ENCODE data around the gene ERC1.
A peak's percentile ranks its signal among the peaks of the same experiment; 100 is the strongest.

Gene ERC1

GRCh38 chr12:990661-991349, at the start of gene ERC1:
ERC1 (plus strand) TSS chr12:991223; CDS start chr12:1027904, 36,681 bp downstream.
- peak within 1 kb of the TSS; percentile 90 for H3K27ac ChIP-seq

DNA sequence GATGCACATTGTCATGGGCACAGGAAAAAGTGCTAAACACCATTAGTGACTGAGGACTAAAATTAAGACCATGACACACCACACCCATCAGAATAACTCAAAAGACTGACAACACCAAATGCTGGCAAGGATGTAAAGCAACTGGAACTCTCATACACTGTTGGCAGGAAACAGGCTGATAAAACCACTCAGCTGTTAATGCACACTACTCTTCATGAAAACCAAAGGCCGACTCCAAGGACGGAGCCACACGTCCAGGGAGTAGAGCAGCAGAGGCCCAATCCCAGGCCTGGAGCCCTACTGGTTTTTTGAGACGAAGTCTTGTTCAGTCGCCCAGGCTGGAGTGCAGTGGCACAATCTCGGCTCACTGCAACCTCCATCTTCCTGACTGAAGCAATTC, 48.0 kb upstream of the ERC1 start:
- no peak for DNase-seq (ENCODE audit: low read depth, low spot score)
- H3K27ac ChIP-seq = no peak overlapping the region

More at GRCh38 chr12:990661-991349, at the start of gene ERC1:
- DNase-seq (ENCODE audit: low read depth, low spot score) = peak; percentile 6

GRCh38 chr12:944211-944610, 46.8 kb upstream of the ERC1 start:
- H3K27ac ChIP-seq = no peak overlapping the region
- DNase-seq (ENCODE audit: low read depth, low spot score) = no peak

GRCh38 chr12:946212-946611, 44.8 kb upstream of the ERC1 start:
- no peak for DNase-seq (ENCODE audit: low read depth, low spot score)
- no peak overlapping the region for H3K27ac ChIP-seq

GRCh38 chr12:946631-947030, 44.4 kb upstream of the ERC1 start:
- DNase-seq (ENCODE audit: low read depth, low spot score) = no peak
- no peak overlapping the region for H3K27ac ChIP-seq

DNA sequence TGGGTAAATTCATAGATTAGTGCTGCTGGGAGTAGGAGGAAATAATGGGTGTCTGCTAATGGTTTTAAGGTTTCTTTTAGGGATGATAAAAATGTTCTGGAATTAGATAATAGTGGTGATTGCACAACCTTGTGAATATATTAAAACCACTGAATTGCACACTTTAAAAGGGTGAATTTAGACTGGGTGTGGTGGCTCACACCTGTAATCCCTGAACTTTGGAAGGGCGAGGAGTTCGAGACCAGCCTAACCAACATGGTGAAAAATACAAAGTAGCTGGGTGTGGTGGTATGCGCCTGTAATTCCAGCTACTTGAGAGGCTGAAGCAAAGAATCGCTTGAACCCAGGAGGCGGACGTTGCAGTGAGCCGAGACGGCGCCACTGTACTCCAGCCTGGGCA, 42.8 kb upstream of the ERC1 start:
- no peak for DNase-seq (ENCODE audit: low read depth, low spot score)
- peak overlapping the region; percentile 96 for H3K27ac ChIP-seq

- H3K27ac ChIP-seq = peak within 1 kb of the TSS; percentile 96
- peak; percentile 95 for DNase-seq (ENCODE audit: low read depth, low spot score)
Measured at GRCh38 chr12:949453-950191, 41.4 kb upstream of the ERC1 start, which contains the start of gene RAD52. RAD52 (minus strand) TSS chr12:949694; CDS start chr12:933058, 16,636 bp downstream.

DNA sequence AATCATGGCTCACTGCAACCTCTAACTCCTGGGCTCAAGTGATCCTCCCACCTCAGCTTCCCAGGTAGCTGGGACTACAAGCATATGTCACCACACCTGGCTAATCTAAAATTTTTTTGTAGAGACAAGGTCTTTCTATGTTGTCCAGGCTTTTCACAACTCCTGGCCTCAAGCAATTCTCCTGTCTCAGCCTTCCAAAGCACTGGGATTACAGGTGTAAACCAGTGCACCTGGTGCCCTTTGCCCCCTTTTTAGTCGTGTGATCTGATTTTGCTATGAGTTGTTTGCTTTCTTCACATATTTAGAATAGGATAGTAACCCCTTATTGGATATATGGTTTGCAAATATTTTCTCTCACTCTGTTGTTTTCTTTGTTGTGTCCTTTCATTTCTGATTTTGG, 39.8 kb upstream of the ERC1 start:
- DNase-seq (ENCODE audit: low read depth, low spot score) = no peak
- no peak overlapping the region for H3K27ac ChIP-seq

- H3K27ac ChIP-seq = peak overlapping the region; percentile 76
- DNase-seq (ENCODE audit: low read depth, low spot score) = peak; percentile 56
Measured at GRCh38 chr12:953776-954175, 37.2 kb upstream of the ERC1 start.

GRCh38 chr12:954741-955140, 36.3 kb upstream of the ERC1 start:
- no peak for DNase-seq (ENCODE audit: low read depth, low spot score)
- peak overlapping the region; percentile 76 for H3K27ac ChIP-seq

GRCh38 chr12:955939-956338, 35.1 kb upstream of the ERC1 start:
- H3K27ac ChIP-seq = no peak overlapping the region
- DNase-seq (ENCODE audit: low read depth, low spot score) = no peak

DNA sequence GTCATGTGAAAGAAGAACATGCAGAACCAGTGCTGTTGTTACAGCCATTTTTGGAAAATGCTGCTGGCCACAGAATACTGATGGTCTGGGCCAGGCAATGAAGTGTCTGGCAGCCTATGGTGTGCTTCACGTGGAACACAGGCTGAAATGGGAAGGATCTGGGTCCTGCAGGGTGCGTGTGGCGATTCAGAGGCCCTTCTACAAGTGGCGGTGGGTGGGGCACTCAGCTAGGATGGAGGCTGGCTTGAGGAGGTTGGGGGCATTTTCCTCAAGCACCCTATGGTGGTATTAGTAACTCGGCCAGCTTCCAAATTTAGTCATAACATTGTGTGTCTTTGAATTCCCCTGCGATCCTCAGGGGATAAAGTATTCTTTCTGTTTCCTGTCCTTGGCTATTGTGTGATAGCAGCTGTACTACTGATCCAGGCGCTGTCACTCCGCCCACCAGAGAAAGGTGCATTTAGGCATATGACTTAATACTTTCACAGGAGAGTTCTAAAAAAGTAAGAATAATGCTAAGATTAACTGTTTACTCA, 32.4 kb upstream of the ERC1 start:
- DNase-seq (ENCODE audit: low read depth, low spot score) = no peak
- H3K27ac ChIP-seq = no peak overlapping the region

- DNase-seq (ENCODE audit: low read depth, low spot score) = no peak
Measured at GRCh38 chr12:966724-967123, 24.3 kb upstream of the ERC1 start.

GRCh38 chr12:967641-968040, 23.4 kb upstream of the ERC1 start:
- H3K27ac ChIP-seq = no peak overlapping the region
- no peak for DNase-seq (ENCODE audit: low read depth, low spot score)

More at GRCh38 chr12:966724-967123, 24.3 kb upstream of the ERC1 start:
- H3K27ac ChIP-seq = no peak overlapping the region

DNA sequence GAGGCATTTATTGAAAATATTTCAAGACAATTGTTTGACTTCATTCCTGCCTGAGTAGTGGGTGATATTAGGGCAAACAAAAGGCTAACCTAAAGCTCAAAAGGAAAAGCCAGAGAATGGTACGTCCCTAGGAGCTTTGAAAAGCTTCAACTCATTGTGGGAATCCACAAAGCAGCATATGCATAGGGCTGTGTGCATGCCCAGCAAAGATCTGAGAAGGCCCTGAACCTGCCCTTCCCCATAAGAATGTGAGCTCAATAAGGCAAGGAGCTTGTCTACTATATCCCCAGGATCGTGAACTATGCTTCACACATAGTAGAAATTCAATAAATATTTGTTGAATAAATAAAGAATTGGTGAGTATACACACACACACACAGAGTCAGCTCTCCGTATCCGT, 22.5 kb upstream of the ERC1 start:
- no peak overlapping the region for H3K27ac ChIP-seq
- DNase-seq (ENCODE audit: low read depth, low spot score) = no peak

GRCh38 chr12:969821-970220, 21.2 kb upstream of the ERC1 start:
- H3K27ac ChIP-seq = no peak overlapping the region
- DNase-seq (ENCODE audit: low read depth, low spot score) = no peak

GRCh38 chr12:971991-972390, 19.0 kb upstream of the ERC1 start:
- no peak for DNase-seq (ENCODE audit: low read depth, low spot score)
- no peak overlapping the region for H3K27ac ChIP-seq

DNA sequence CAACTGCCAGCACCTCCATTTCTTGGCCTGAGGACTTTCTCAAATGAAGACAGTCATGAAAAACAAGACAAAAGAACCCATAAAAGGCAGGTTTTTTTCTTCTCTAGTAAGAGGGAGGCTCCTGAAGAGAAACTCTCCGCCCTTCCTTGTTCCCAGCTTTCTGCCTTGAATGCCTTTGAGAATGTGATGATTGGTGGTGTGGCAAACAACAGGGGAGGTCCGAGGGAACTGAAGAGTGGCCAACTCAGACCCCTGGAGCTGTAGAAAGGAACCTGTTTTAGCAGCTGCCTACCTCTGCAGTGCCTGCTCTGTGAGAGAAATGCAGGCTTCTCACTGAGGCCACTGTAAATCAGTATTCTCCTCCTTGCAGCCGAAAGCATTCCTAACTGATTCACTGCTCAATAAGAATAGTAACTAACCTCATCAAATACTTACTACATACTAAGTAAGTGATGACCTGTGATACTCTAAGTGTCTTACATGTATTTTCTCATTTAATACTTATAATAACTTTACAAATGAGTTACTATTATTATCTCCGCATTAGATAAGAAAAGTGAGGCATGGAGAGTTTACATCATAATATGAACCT, 16.7 kb upstream of the ERC1 start:
- H3K27ac ChIP-seq = no peak overlapping the region
- no peak for DNase-seq (ENCODE audit: low read depth, low spot score)

- no peak overlapping the region for H3K27ac ChIP-seq
- no peak for DNase-seq (ENCODE audit: low read depth, low spot score)
Measured at GRCh38 chr12:976644-977043, 14.4 kb upstream of the ERC1 start.

DNA sequence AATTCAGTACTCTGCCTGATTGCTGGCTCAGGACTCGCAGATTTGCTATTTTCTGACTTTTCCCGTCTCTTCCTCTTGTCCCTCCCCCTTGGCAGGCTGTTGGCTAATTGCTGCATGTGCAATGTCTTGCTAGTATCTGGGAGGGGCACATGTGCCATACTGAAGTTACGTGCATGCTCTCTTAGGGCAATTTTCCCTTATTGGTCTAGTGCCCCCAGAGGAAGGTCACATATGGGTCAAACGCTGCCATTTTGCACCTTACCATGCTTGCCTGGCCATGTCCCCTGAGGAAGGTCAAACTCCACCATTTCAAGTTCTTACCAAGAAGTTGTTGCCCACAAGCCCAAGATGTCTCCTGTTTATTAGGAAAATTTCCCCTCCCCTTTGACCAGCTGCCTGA, 13.9 kb upstream of the ERC1 start:
- no peak for DNase-seq (ENCODE audit: low read depth, low spot score)
- H3K27ac ChIP-seq = no peak overlapping the region

- no peak overlapping the region for H3K27ac ChIP-seq
- DNase-seq (ENCODE audit: low read depth, low spot score) = no peak
Measured at GRCh38 chr12:979349-979748, 11.7 kb upstream of the ERC1 start.

Measured in epithelial cell of prostate (primary cell).